ENCODE data around the gene DCAF17.

DCAF17 gene

GRCh38 chr2:171434013-171434989 is at the start of gene DCAF17:
Gene DCAF17 (plus strand): TSS chr2:171434226. CDS start chr2:171434578, 352 bp downstream.
- DNase-seq: peak; percentile 91 to 99 (median 97)
- intact Hi-C loops (cut with DNase I): loop anchor here (5.0 to 10.0 kb wide), 4 partner anchors 88 to 462 kb away; partner anchors contain the start of genes CYBRD1, DYNC1I2 and TLK1

- no peak for DNase-seq
- intact Hi-C loops (cut with DNase I): no loop called here
These were observed 47.4 kb upstream of the DCAF17 start for GRCh38 chr2:171386627-171387026.

- no peak for DNase-seq
- intact Hi-C loops (cut with DNase I): no loop called here
These were observed 47.0 kb upstream of the DCAF17 start for GRCh38 chr2:171387052-171387451.

- intact Hi-C loops (cut with DNase I): no loop called here
- DNase-seq: no peak
These were observed 44.7 kb upstream of the DCAF17 start for GRCh38 chr2:171389325-171389724.

- intact Hi-C loops (cut with DNase I): no loop called here
- DNase-seq: no peak
These were observed 44.2 kb upstream of the DCAF17 start for GRCh38 chr2:171389780-171390179.

- intact Hi-C loops (cut with DNase I): no loop called here
These were observed 43.0 kb upstream of the DCAF17 start for GRCh38 chr2:171390941-171391516.

GRCh38 chr2:171391532-171391931 is 42.5 kb upstream of the DCAF17 start:
- intact Hi-C loops (cut with DNase I): no loop called here

More at GRCh38 chr2:171390941-171391516, 43.0 kb upstream of the DCAF17 start:
- no peak for DNase-seq

GRCh38 chr2:171393487-171393886 is 40.5 kb upstream of the DCAF17 start:
- DNase-seq: peak in 1 of 42 donors; percentile 5
- intact Hi-C loops (cut with DNase I): no loop called here

More at GRCh38 chr2:171391532-171391931, 42.5 kb upstream of the DCAF17 start:
- peak in 2 of 42 donors; percentile 11 to 17 for DNase-seq

- intact Hi-C loops (cut with DNase I): no loop called here
- DNase-seq: no peak
These were observed 39.8 kb upstream of the DCAF17 start for GRCh38 chr2:171394164-171394740.

GRCh38 chr2:171399292-171399691 is 34.7 kb upstream of the DCAF17 start:
- DNase-seq: peak in 4 of 42 donors; percentile 6 to 46 (median 19)
- intact Hi-C loops (cut with DNase I): no loop called here

- intact Hi-C loops (cut with DNase I): no loop called here
- DNase-seq: no peak
These were observed 33.6 kb upstream of the DCAF17 start for GRCh38 chr2:171400395-171400794.

GRCh38 chr2:171401947-171402346 is 32.1 kb upstream of the DCAF17 start:
- no peak for DNase-seq
- intact Hi-C loops (cut with DNase I): no loop called here

- DNase-seq: no peak
- intact Hi-C loops (cut with DNase I): no loop called here
These were observed 31.0 kb upstream of the DCAF17 start for GRCh38 chr2:171402906-171403580.

- intact Hi-C loops (cut with DNase I): no loop called here
- DNase-seq: no peak
These were observed 29.8 kb upstream of the DCAF17 start for GRCh38 chr2:171404261-171404660.

GRCh38 chr2:171404719-171405118 is 29.3 kb upstream of the DCAF17 start:
- intact Hi-C loops (cut with DNase I): no loop called here

GRCh38 chr2:171405546-171405945 is 28.5 kb upstream of the DCAF17 start:
- intact Hi-C loops (cut with DNase I): no loop called here
- DNase-seq: no peak

More at GRCh38 chr2:171404719-171405118, 29.3 kb upstream of the DCAF17 start:
- DNase-seq: no peak

- intact Hi-C loops (cut with DNase I): no loop called here
These were observed 28.0 kb upstream of the DCAF17 start for GRCh38 chr2:171406044-171406443.

GRCh38 chr2:171407030-171407675 is 26.9 kb upstream of the DCAF17 start:
- intact Hi-C loops (cut with DNase I): no loop called here

More at GRCh38 chr2:171406044-171406443, 28.0 kb upstream of the DCAF17 start:
- no peak for DNase-seq

GRCh38 chr2:171407676-171408044 is 26.4 kb upstream of the DCAF17 start:
- intact Hi-C loops (cut with DNase I): no loop called here
- no peak for DNase-seq

More at GRCh38 chr2:171407030-171407675, 26.9 kb upstream of the DCAF17 start:
- DNase-seq: no peak
